Measurements from ENCODE around the gene DDN.

Gene DDN

GRCh38 chr12:48982397-48983080, 16.6 kb downstream of the DDN start:
- no peak overlapping the region for H3K4me3 ChIP-seq (replicated peaks; ENCODE audit: low read depth, low read length)
- no peak for TF ChIP-seq CTCF (IDR thresholded peaks at IDR 0.05; ENCODE audit: low read length, missing control alignments)
- DNase-seq (ENCODE audit: low read depth) = no peak

- H3K4me3 ChIP-seq (replicated peaks; ENCODE audit: low read depth, low read length) = no peak overlapping the region
- DNase-seq (ENCODE audit: low read depth) = no peak
- no peak for TF ChIP-seq CTCF (IDR thresholded peaks at IDR 0.05; ENCODE audit: low read length, missing control alignments)
Measured at GRCh38 chr12:48981757-48982157, 17.4 kb downstream of the DDN start.

GRCh38 chr12:48980953-48981756, 18.0 kb downstream of the DDN start:
- no peak overlapping the region for H3K4me3 ChIP-seq (replicated peaks; ENCODE audit: low read depth, low read length)
- DNase-seq (ENCODE audit: low read depth) = no peak
- no peak for TF ChIP-seq CTCF (IDR thresholded peaks at IDR 0.05; ENCODE audit: low read length, missing control alignments)

GRCh38 chr12:48980389-48980952, 18.7 kb downstream of the DDN start:
- no peak for TF ChIP-seq CTCF (IDR thresholded peaks at IDR 0.05; ENCODE audit: low read length, missing control alignments)
- no peak for DNase-seq (ENCODE audit: low read depth)
- no peak overlapping the region for H3K4me3 ChIP-seq (replicated peaks; ENCODE audit: low read depth, low read length)

GRCh38 chr12:48979602-48980388, 19.4 kb downstream of the DDN start:
- no peak overlapping the region for H3K4me3 ChIP-seq (replicated peaks; ENCODE audit: low read depth, low read length)
- no peak for DNase-seq (ENCODE audit: low read depth)
- TF ChIP-seq CTCF (IDR thresholded peaks at IDR 0.05; ENCODE audit: low read length, missing control alignments) = no peak

- DNase-seq (ENCODE audit: low read depth) = no peak
- TF ChIP-seq CTCF (IDR thresholded peaks at IDR 0.05; ENCODE audit: low read length, missing control alignments) = no peak
- no peak overlapping the region for H3K4me3 ChIP-seq (replicated peaks; ENCODE audit: low read depth, low read length)
Measured at GRCh38 chr12:48978741-48979601, 20.2 kb downstream of the DDN start.

All from fibroblast of pulmonary artery (primary cell).